C4-2B (cell line): ENCODE measurements around the gene FREM2.

ENCODE experiments used
- ZFX ChIP-seq: fragments of 450-650 bp; IDR thresholded peaks from 2 replicates; pipeline ENCODE4 v1.6.1; 2017
- TF ChIP-seq, protein P1 (sequence below): fragments of 450-650 bp; conservative IDR thresholded peaks from 2 replicates; pipeline ENCODE4 v1.5.1; 2017; ENCODE audit warnings: mild to moderate bottlenecking

DNA sequence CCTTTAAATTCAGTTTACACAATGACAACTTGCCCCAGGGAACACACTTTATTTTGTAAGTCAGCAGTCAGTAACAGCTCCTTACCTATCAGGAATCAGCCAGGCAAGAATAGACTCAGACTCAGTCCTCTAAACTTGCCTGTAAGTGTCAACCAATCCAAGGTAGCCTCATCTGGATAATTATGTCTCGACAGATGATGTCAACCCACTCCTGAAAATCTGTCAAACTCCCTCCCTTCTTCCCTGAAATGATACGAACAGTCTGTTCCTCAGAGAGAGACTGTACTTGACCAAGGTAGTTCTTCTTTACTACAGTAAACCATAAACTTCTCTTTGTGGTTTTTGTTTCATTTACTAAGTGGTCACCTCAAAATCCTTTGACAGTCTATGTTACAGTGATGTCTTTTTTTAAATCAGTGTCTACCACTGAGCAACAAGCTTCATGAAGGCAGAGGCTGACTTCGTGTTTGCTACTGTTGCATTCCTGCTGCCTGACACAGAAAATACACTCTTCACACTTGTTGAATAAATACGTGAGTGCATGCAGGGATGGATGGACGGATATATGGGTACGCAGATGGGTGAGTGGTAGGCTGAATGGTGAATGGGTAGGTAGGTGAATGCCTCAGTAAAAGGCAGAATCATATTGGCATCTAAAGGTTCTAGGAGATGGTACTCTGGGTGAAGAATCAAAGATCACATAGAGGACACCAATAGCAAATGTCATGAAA, 17.5 kb upstream of the FREM2 start:
- TF ChIP-seq, protein P1, sequence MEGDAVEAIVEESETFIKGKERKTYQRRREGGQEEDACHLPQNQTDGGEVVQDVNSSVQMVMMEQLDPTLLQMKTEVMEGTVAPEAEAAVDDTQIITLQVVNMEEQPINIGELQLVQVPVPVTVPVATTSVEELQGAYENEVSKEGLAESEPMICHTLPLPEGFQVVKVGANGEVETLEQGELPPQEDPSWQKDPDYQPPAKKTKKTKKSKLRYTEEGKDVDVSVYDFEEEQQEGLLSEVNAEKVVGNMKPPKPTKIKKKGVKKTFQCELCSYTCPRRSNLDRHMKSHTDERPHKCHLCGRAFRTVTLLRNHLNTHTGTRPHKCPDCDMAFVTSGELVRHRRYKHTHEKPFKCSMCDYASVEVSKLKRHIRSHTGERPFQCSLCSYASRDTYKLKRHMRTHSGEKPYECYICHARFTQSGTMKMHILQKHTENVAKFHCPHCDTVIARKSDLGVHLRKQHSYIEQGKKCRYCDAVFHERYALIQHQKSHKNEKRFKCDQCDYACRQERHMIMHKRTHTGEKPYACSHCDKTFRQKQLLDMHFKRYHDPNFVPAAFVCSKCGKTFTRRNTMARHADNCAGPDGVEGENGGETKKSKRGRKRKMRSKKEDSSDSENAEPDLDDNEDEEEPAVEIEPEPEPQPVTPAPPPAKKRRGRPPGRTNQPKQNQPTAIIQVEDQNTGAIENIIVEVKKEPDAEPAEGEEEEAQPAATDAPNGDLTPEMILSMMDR, result no peak
- no peak for TF ChIP-seq ZFX
